DMS79 treated with DMSO at 0.1 percent for 48 hours (cell line): ENCODE data around the gene ITPR2.
"Not testable (repeated sequence)": the region's sequence is repeated elsewhere in the genome, so short reads cannot be mapped to it uniquely, and the experiment has no call there.

ENCODE experiments used
- DNase-seq: peaks from one replicate; lab custom pipeline; 2025; lab: John Stamatoyannopoulos, UW

Gene ITPR2

GRCh38 chr12:26848156-26848825 lies 15.3 kb upstream of the ITPR2 start:
- DNase-seq = no peak

- no peak for DNase-seq
Measured at GRCh38 chr12:26847431-26847830, 14.4 kb upstream of the ITPR2 start.

- DNase-seq = no peak
Measured at GRCh38 chr12:26846416-26846815, 13.4 kb upstream of the ITPR2 start.

- DNase-seq = no peak
Measured at GRCh38 chr12:26845984-26846383, 13.0 kb upstream of the ITPR2 start.

GRCh38 chr12:26845057-26845666 lies 12.2 kb upstream of the ITPR2 start:
- no peak for DNase-seq

GRCh38 chr12:26843311-26843710 lies 10.3 kb upstream of the ITPR2 start:
- no peak for DNase-seq

GRCh38 chr12:26841085-26841484 lies 8.1 kb upstream of the ITPR2 start:
- no peak for DNase-seq

- DNase-seq = no peak
Measured at GRCh38 chr12:26839512-26839911, 6.5 kb upstream of the ITPR2 start.

GRCh38 chr12:26838888-26839416 lies 6.0 kb upstream of the ITPR2 start:
- no peak for DNase-seq

GRCh38 chr12:26836201-26836600 lies 3.2 kb upstream of the ITPR2 start:
- no peak for DNase-seq

- DNase-seq = not testable (repeated sequence)
Measured at GRCh38 chr12:26834503-26835060, 1.6 kb upstream of the ITPR2 start.

GRCh38 chr12:26833743-26834490 lies 923 bp upstream of the ITPR2 start:
- DNase-seq = peak; percentile 79

- peak; percentile 43 for DNase-seq
Measured at GRCh38 chr12:26831951-26832821, 808 bp downstream of the ITPR2 start.

GRCh38 chr12:26830783-26831551 lies 2.0 kb downstream of the ITPR2 start:
- no peak for DNase-seq

- DNase-seq = no peak
Measured at GRCh38 chr12:26830363-26830762, 2.6 kb downstream of the ITPR2 start.

GRCh38 chr12:26828280-26829073 lies 4.5 kb downstream of the ITPR2 start:
- DNase-seq = no peak

- no peak for DNase-seq
Measured at GRCh38 chr12:26826437-26826836, 6.6 kb downstream of the ITPR2 start.

- DNase-seq = no peak
Measured at GRCh38 chr12:26825459-26826016, 7.5 kb downstream of the ITPR2 start.

- no peak for DNase-seq
Measured at GRCh38 chr12:26823390-26823789, 9.6 kb downstream of the ITPR2 start.

GRCh38 chr12:26822026-26822425 lies 11.0 kb downstream of the ITPR2 start:
- DNase-seq = no peak
